Measurements from ENCODE around the gene ADGRB2.

Gene ADGRB2

GRCh38 chr1:31759298-31760023 lies 4.7 kb downstream of the ADGRB2 start:
- Histone ChIP-seq H3K27ac (ENCODE audit: low read length) (no peak overlapping the region), H3K4me1 (ENCODE audit: insufficient read depth, low read length) (peaks cover 38% of the 10 kb centered on the region), H3K9ac (ENCODE audit: low read depth, low read length) (no peak overlapping the region)

GRCh38 chr1:31758823-31759222 lies 5.3 kb downstream of the ADGRB2 start:
- no peak overlapping the region for H3K4me2 ChIP-seq (ENCODE audit: insufficient read depth, low read length)
- peaks cover 43% of the 10 kb centered on the region for H4K20me1 ChIP-seq (ENCODE audit: insufficient read depth, low read length)
- H2AFZ ChIP-seq (ENCODE audit: low read depth, low read length) = no peak overlapping the region
- no peak for ATAC-seq (ENCODE audit: insufficient read depth, low read depth)
- H3K79me2 ChIP-seq (ENCODE audit: insufficient read depth, low read length) = peaks cover 4% of the 10 kb centered on the region
- H3K36me3 ChIP-seq (ENCODE audit: insufficient read depth, low read length) = no peaks in the 10 kb centered on the region; the same call in 1 of the 2 replicates
- peaks cover 30% of the 10 kb centered on the region for H3K27me3 ChIP-seq (ENCODE audit: insufficient read depth, low read length, poor library complexity)
- no peak for TF ChIP-seq CTCF (IDR thresholded peaks at IDR 0.05; ENCODE audit: borderline replicate concordance, extremely low read depth, low read length, poor library complexity, severe bottlenecking)
- no peak for TF ChIP-seq EZH2 (IDR thresholded peaks at IDR 0.05; ENCODE audit: borderline replicate concordance, low read depth, low read length, severe bottlenecking)
- no peak for DNase-seq
- no peak overlapping the region for H3K4me3 ChIP-seq (ENCODE audit: low read depth in 1 of 2, low read length in 2 of 2)
- no peak overlapping the region for H3K27ac ChIP-seq (ENCODE audit: low read length)
- H3K9me3 ChIP-seq (ENCODE audit: insufficient read depth, low read length, severe bottlenecking) = no peaks in the 10 kb centered on the region
- H3K4me1 ChIP-seq (ENCODE audit: insufficient read depth, low read length) = peaks cover 38% of the 10 kb centered on the region
- no peak overlapping the region for H3K9ac ChIP-seq (ENCODE audit: low read depth, low read length)

More at GRCh38 chr1:31759298-31760023, 4.7 kb downstream of the ADGRB2 start:
- peaks cover 4% of the 10 kb centered on the region for H3K79me2 ChIP-seq (ENCODE audit: insufficient read depth, low read length)
- ATAC-seq (ENCODE audit: insufficient read depth, low read depth) = no peak
- H2AFZ ChIP-seq (ENCODE audit: low read depth, low read length) = no peak overlapping the region
- H4K20me1 ChIP-seq (ENCODE audit: insufficient read depth, low read length) = peaks cover 44% of the 10 kb centered on the region
- H3K36me3 ChIP-seq (ENCODE audit: insufficient read depth, low read length) = no peaks in the 10 kb centered on the region; the same call in 1 of the 2 replicates
- no peak overlapping the region for H3K4me2 ChIP-seq (ENCODE audit: insufficient read depth, low read length)
- H3K27me3 ChIP-seq (ENCODE audit: insufficient read depth, low read length, poor library complexity) = peaks cover 33% of the 10 kb centered on the region
- H3K9me3 ChIP-seq (ENCODE audit: insufficient read depth, low read length, severe bottlenecking) = no peaks in the 10 kb centered on the region
- H3K4me3 ChIP-seq (ENCODE audit: low read depth in 1 of 2, low read length in 2 of 2) = no peak overlapping the region
- no peak for DNase-seq
- TF ChIP-seq CTCF (IDR thresholded peaks at IDR 0.05; ENCODE audit: borderline replicate concordance, extremely low read depth, low read length, poor library complexity, severe bottlenecking) (no peak), EZH2 (IDR thresholded peaks at IDR 0.05; ENCODE audit: borderline replicate concordance, low read depth, low read length, severe bottlenecking) (no peak)

- Histone ChIP-seq H3K9me3 (ENCODE audit: insufficient read depth, low read length, severe bottlenecking) (no peaks in the 10 kb centered on the region), H3K79me2 (ENCODE audit: insufficient read depth, low read length) (peaks cover 2% of the 10 kb centered on the region), H4K20me1 (ENCODE audit: insufficient read depth, low read length) (peaks cover 45% of the 10 kb centered on the region), H3K4me2 (ENCODE audit: insufficient read depth, low read length) (no peak overlapping the region), H3K36me3 (ENCODE audit: insufficient read depth, low read length) (no peaks in the 10 kb centered on the region; the same call in 1 of the 2 replicates), H3K27ac (ENCODE audit: low read length) (no peak overlapping the region), H3K4me3 (ENCODE audit: low read depth in 1 of 2, low read length in 2 of 2) (no peak overlapping the region), H3K4me1 (ENCODE audit: insufficient read depth, low read length) (peaks cover 38% of the 10 kb centered on the region), H2AFZ (ENCODE audit: low read depth, low read length) (no peak overlapping the region), H3K9ac (ENCODE audit: low read depth, low read length) (no peak overlapping the region), H3K27me3 (ENCODE audit: insufficient read depth, low read length, poor library complexity) (peaks cover 22% of the 10 kb centered on the region)
- no peak for DNase-seq
- TF ChIP-seq EZH2 (IDR thresholded peaks at IDR 0.05; ENCODE audit: borderline replicate concordance, low read depth, low read length, severe bottlenecking) (no peak), CTCF (IDR thresholded peaks at IDR 0.05; ENCODE audit: borderline replicate concordance, extremely low read depth, low read length, poor library complexity, severe bottlenecking) (no peak)
- ATAC-seq (ENCODE audit: insufficient read depth, low read depth) = no peak
These were observed 6.2 kb downstream of the ADGRB2 start for GRCh38 chr1:31757989-31758388.

Data from DND-41 (cell line).